Mucosa of rectum (tissue), 2 donors: Measurements from ENCODE around the gene SF1.

ENCODE experiments used
- H3K27ac ChIP-seq, 2 donors: one replicate each; pipeline ENCODE4 v1.7.0; 2013; ENCODE audit warnings: inconsistent platforms in 2 of 2, low read depth in 2 of 2, low read length in 2 of 2
- H3K27me3 ChIP-seq, 2 donors: one replicate each; pipeline ENCODE4 v1.7.0; 2013; ENCODE audit warnings: low read length in 2 of 2; ENCODE audit not compliant: control insufficient read depth in 2 of 2, insufficient read depth in 2 of 2
- H3K36me3 ChIP-seq, 2 donors: one replicate each; pipeline ENCODE4 v1.7.0; 2013; ENCODE audit warnings: low read length in 2 of 2; ENCODE audit not compliant: control insufficient read depth in 2 of 2, insufficient read depth in 2 of 2
- H3K4me1 ChIP-seq, 2 donors: one replicate each; pipeline ENCODE4 v1.7.0; 2013; ENCODE audit warnings: low read length in 2 of 2, mild to moderate bottlenecking in 1 of 2; ENCODE audit not compliant: control insufficient read depth in 2 of 2, insufficient read depth in 2 of 2
- H3K4me3 ChIP-seq, 2 donors: one replicate each; pipeline ENCODE4 v1.7.0; 2013; ENCODE audit warnings: low read length in 2 of 2
- H3K9ac ChIP-seq, 2 donors: one replicate each; pipeline ENCODE4 v1.7.0; 2013; ENCODE audit warnings: low read length in 2 of 2, low read depth in 1 of 2, mild to moderate bottlenecking in 1 of 2
- H3K9me3 ChIP-seq, 2 donors: one replicate each; pipeline ENCODE4 v1.7.0; 2013; ENCODE audit warnings: low read length in 2 of 2; ENCODE audit not compliant: control insufficient read depth in 2 of 2
- donor health status: healthy.
- donor health status: Normal muscosa, but diverticular disease.

The SF1 gene

GRCh38 chr11:64723907-64724862, 54.2 kb downstream of the SF1 start:
- Histone ChIP-seq H3K27me3 (peaks cover 15 to 18% of the 10 kb centered on the region in 2 donors), H3K4me1 (peaks cover 2 to 3% of the 10 kb centered on the region in 2 donors), H3K9me3 (no peaks in the 10 kb centered on the region), H3K4me3 (no peak overlapping the region), H3K9ac (no peak overlapping the region), H3K27ac (no peak overlapping the region), H3K36me3 (no peaks in the 10 kb centered on the region)

DNA sequence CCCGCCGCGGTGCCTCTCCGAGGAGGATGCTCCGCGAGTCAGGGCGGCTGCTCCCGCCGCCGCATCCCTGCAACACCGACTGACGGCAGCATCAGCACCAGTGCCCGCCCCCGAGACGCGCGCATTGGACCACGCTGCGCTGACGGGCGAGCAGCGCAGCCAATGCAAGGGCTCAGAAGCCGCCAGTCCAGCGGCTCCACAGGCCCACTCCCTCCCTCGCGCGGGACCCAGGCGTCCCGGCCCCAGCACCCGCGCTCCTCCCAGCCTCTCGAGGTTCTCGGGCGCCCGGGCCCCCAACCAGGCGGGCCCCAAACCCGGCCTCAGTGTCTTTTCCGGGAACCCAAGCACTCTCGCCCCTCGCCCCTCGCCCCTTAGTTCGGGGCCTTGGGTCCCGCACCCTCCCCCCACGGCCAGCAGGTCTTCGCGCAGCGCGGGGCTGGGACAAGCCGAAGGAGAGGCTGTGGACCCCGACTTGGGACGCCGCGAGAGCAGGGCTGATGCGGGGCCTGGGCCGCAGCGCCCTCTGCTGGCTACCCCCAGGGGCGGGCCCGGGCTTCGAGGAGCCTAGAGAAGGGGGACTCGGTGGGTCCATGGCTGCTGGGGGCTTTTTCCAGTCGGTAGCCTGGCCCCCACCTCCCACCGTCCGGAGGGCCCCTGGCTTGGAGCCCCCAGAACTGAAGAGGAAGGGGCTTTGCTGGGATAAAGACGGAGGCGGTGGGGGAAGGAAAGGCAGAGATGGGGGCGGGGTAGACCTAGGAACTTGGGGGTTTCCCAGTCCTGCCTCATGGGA, 55.0 kb downstream of the SF1 start, which contains the start of gene NRXN2:
Gene NRXN2 (minus strand): TSS at position 81 of the 790 bp plus-strand sequence. CDS start 9,498 bp downstream, outside the sequence.
- Histone ChIP-seq H3K36me3 (no peaks in the 10 kb centered on the region), H3K27ac (no peak within 1 kb of the TSS), H3K27me3 (peaks cover 20 to 24% of the 10 kb centered on the region in 2 donors), H3K4me1 (peaks cover 2 to 3% of the 10 kb centered on the region in 2 donors), H3K9ac (peak within 1 kb of the TSS in 1 of 2 donors; percentile 60), H3K9me3 (no peaks in the 10 kb centered on the region), H3K4me3 (peak within 1 kb of the TSS; percentile 46 to 56)

GRCh38 chr11:64722141-64723065, 55.9 kb downstream of the SF1 start:
- Histone ChIP-seq H3K9ac (no peak overlapping the region), H3K9me3 (no peaks in the 10 kb centered on the region), H3K4me1 (peaks cover 2 to 3% of the 10 kb centered on the region in 2 donors), H3K27ac (no peak overlapping the region), H3K36me3 (no peaks in the 10 kb centered on the region), H3K27me3 (peaks cover 28 to 29% of the 10 kb centered on the region in 2 donors), H3K4me3 (no peak overlapping the region)

GRCh38 chr11:64721359-64721699, 57.0 kb downstream of the SF1 start:
- H3K9ac ChIP-seq = no peak overlapping the region
- H3K36me3 ChIP-seq = no peaks in the 10 kb centered on the region
- no peaks in the 10 kb centered on the region for H3K9me3 ChIP-seq
- peaks cover 37 to 39% of the 10 kb centered on the region in 2 donors for H3K27me3 ChIP-seq
- no peak overlapping the region for H3K4me3 ChIP-seq
- H3K4me1 ChIP-seq = peaks cover 2 to 3% of the 10 kb centered on the region in 2 donors
- no peak overlapping the region for H3K27ac ChIP-seq

DNA sequence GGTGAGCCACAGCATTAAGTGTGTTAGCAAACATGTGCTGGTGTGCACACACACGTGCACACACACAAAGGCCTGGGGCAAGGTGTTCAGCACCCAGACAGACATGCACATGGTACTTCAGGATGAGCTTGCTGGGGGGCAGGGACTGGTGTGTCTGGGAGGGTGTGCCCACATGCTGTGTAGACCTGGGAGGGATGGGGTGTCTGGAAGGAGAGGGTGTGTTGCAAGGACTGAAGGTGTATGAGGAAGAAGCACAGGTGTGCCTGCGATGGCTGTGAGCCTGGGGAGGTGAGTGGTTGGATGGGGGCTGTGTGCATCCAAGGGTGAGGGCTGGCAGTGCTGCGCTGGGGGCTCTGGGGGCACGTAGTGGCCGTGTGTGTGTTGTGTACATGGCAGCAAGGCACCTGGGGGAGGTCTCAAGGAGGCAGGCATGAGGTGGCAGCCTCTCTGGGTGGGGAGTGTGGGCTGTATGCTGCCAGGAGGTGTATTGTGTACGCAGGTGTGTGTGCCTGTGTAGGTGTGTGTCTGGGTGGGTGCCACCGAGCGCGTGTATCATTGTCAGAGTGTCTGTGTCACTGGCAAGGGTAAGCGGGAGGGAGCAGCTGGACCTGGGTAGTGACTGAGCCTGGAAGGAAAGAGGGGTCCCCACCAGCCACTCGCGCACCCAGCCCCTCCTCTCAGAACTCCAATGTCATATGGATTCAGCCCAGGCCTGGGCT, 57.5 kb downstream of the SF1 start:
- Histone ChIP-seq H3K4me1 (peaks cover 2 to 3% of the 10 kb centered on the region in 2 donors), H3K9ac (no peak overlapping the region), H3K4me3 (no peak overlapping the region), H3K27ac (no peak overlapping the region), H3K9me3 (no peaks in the 10 kb centered on the region), H3K27me3 (peaks cover 39 to 43% of the 10 kb centered on the region in 2 donors), H3K36me3 (no peaks in the 10 kb centered on the region)

DNA sequence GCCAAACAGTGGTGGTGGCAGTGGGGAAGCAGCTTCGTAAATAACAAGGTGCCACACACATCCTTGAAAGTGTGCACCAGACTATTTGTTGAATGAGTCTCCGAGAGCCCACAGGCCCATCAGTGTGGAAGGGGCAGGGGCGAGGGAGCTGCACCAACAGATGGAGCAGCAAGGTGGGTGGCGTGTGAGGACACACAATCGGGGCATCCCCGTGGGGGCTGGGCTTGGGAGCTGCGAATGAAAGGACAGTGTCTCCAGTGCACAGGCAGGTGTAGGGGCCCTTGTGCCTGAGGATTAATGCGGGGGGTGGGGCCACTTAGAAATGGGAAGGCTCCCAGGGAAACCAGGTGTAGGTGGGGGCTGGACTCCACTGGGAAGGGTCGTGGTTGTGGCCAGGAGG, 58.2 kb downstream of the SF1 start:
- H3K27ac ChIP-seq = no peak overlapping the region
- H3K27me3 ChIP-seq = peaks cover 45 to 48% of the 10 kb centered on the region in 2 donors
- H3K4me3 ChIP-seq = no peak overlapping the region
- H3K4me1 ChIP-seq = peaks cover 2 to 3% of the 10 kb centered on the region in 2 donors
- no peaks in the 10 kb centered on the region for H3K36me3 ChIP-seq
- H3K9me3 ChIP-seq = no peaks in the 10 kb centered on the region
- no peak overlapping the region for H3K9ac ChIP-seq

GRCh38 chr11:64719406-64719805, 58.9 kb downstream of the SF1 start:
- Histone ChIP-seq H3K4me3 (no peak overlapping the region), H3K9ac (no peak overlapping the region), H3K9me3 (no peaks in the 10 kb centered on the region), H3K4me1 (peaks cover 2 to 3% of the 10 kb centered on the region in 2 donors), H3K36me3 (no peaks in the 10 kb centered on the region), H3K27ac (no peak overlapping the region), H3K27me3 (peaks cover 53% of the 10 kb centered on the region in 2 donors)

DNA sequence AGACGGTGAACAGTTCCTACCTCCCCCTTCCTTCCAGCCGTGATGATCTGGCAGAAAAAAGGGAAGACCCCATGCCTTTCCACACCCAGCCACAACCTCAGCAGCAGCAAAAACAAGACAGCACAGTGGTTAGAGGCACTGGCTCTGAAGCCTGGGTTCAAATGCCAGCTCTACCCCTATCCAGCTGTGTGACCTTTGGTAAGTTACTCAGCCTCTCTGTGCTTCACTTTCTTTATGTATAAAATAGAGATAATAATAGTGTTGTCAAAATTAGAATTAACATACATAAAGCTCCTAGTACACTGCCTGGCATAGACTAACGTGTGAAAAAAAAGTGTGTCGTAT, 59.6 kb downstream of the SF1 start:
- no peaks in the 10 kb centered on the region for H3K9me3 ChIP-seq
- H3K27me3 ChIP-seq = peaks cover 58 to 59% of the 10 kb centered on the region in 2 donors
- no peaks in the 10 kb centered on the region for H3K36me3 ChIP-seq
- H3K4me1 ChIP-seq = peaks cover 2 to 3% of the 10 kb centered on the region in 2 donors
- no peak overlapping the region for H3K9ac ChIP-seq
- no peak overlapping the region for H3K27ac ChIP-seq
- no peak overlapping the region for H3K4me3 ChIP-seq

DNA sequence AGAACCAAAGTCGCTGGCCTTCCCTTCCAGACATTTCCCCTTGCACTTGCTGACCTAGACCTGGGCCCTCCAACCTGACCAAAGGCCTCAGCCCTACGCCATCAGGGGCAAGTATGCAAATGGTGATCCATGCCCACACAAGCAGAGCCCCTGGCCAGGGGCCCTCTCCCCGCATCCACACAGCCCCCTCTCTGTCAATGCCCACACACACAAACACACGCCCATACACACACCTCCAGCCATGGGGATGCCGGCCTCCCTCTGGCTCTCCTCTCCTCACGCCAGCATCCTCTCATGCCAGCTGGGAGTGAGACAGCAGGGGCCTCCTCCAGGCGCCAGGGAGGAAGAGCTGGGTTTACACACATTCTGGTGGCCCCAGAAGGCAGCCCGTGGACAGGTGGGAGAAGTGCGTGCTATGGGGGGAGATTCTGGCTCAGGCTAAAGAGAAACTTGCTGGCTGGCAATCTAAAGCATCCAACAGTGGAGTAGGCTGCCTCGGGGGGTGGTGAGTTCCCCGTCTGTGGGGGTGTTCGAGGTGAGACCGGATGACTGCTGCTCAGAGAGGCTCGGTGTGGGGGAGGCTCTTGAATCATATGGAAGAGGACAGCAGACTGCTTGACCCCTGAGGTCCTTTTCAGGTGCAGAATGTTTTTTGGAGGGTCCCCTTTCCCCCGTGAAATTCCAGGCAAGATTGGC, 60.1 kb downstream of the SF1 start:
- Histone ChIP-seq H3K9me3 (no peaks in the 10 kb centered on the region), H3K27ac (no peak overlapping the region), H3K27me3 (peaks cover 59 to 61% of the 10 kb centered on the region in 2 donors), H3K36me3 (no peaks in the 10 kb centered on the region), H3K4me1 (peaks cover 0 to under 1% of the 10 kb centered on the region in 2 donors), H3K9ac (no peak overlapping the region), H3K4me3 (no peak overlapping the region)
